OCI-LY7 (cell line): ENCODE measurements around the gene UMAD1. TPM values are rescaled to one million over a fixed set of nuclear protein-coding genes. Genes with fewer than 3 reads are reported as not detected.

Source experiments
- BruUV-seq: library from RNA; stranded (reverse); fragments of 400-500 nt; replicated peaks from 2 replicates; lab custom pipeline; 2021; lab: Mats Ljungman, UMichigan
- CTCF ChIA-PET: fragments of 300-600 bp; sonication (Branson Sonifier 250); formaldehyde crosslinking; loops from one replicate; lab custom pipeline; 2022; ENCODE audit warnings: antibody characterized with exemption; ENCODE audit not compliant: unreplicated experiment; lab: Charles Lee
- POLR2A ChIA-PET: fragments of 300-600 bp; sonication (Branson Sonifier 250); formaldehyde crosslinking; loops from one replicate; lab custom pipeline; 2022; ENCODE audit warnings: antibody characterized with exemption; lab: Charles Lee
- DNase-seq: peaks from one replicate; pipeline ENCODE4 v3.0.0-alpha.2; 2015; ENCODE audit warnings: low spot score
- H2AFZ ChIP-seq: fragments of 200-600 bp; sonication (generic), shearing (Covaris generic); 2 replicates; pipeline ENCODE4 v1.6.1; 2014; ENCODE audit warnings: mild to moderate bottlenecking, antibody characterized with exemption, low read length, moderate library complexity
- H3K27ac ChIP-seq: fragments of 200-600 bp; sonication (generic); 2 replicates; pipeline ENCODE4 v1.5.1; 2014; ENCODE audit warnings: mixed run types, low read depth, mild to moderate bottlenecking, moderate library complexity, low read length, inconsistent platforms; ENCODE audit not compliant: poor library complexity, severe bottlenecking
- H3K36me3 ChIP-seq: fragments of 200-600 bp; sonication (generic); 2 replicates; pipeline ENCODE4 v1.6.1; 2014; ENCODE audit warnings: mild to moderate bottlenecking, antibody characterized with exemption, low read length, moderate library complexity, mixed read lengths; ENCODE audit not compliant: insufficient read depth
- H3K4me1 ChIP-seq: fragments of 200-600 bp; sonication (generic); 2 replicates; pipeline ENCODE4 v1.5.1; 2014; ENCODE audit warnings: mild to moderate bottlenecking, low read length; ENCODE audit not compliant: insufficient read depth, poor library complexity, severe bottlenecking
- H3K4me2 ChIP-seq: fragments of 200-600 bp; sonication (generic); 2 replicates; pipeline ENCODE4 v1.6.1; 2014; ENCODE audit warnings: mild to moderate bottlenecking, low read length
- H3K4me3 ChIP-seq: fragments of 200-600 bp; sonication (generic); 2 replicates; pipeline ENCODE4 v1.5.1; 2014; ENCODE audit warnings: mild to moderate bottlenecking, low read depth, low read length; ENCODE audit not compliant: poor library complexity, severe bottlenecking
- H3K79me2 ChIP-seq: fragments of 200-600 bp; sonication (generic); 2 replicates; pipeline ENCODE4 v1.6.1; 2016; ENCODE audit warnings: low read depth, mild to moderate bottlenecking, low read length, moderate library complexity, mixed read lengths; ENCODE audit not compliant: insufficient read depth
- H3K9me2 ChIP-seq: fragments of 200-600 bp; sonication (generic); 2 replicates; pipeline ENCODE4 v1.6.1; 2016; ENCODE audit warnings: mild to moderate bottlenecking, low read length, mixed read lengths; ENCODE audit not compliant: insufficient read depth
- H3K9me3 ChIP-seq: fragments of 200-600 bp; sonication (generic); 2 replicates; pipeline ENCODE4 v1.6.1; 2014; ENCODE audit warnings: mild to moderate bottlenecking, mixed run types, low read length, mixed read lengths
- H4K20me1 ChIP-seq: fragments of 200-600 bp; sonication (generic); 2 replicates; pipeline ENCODE4 v1.6.1; 2014; ENCODE audit warnings: mild to moderate bottlenecking, antibody characterized with exemption, low read length, moderate library complexity, mixed read lengths; ENCODE audit not compliant: insufficient read depth
- CTCF ChIP-seq: fragments of 200-600 bp; sonication (generic); conservative IDR thresholded peaks from 2 replicates; pipeline ENCODE4 v1.5.1; 2014; ENCODE audit warnings: mild to moderate bottlenecking, antibody characterized with exemption, low read length, moderate library complexity, mixed read lengths
- EZH2phosphoT487 ChIP-seq: fragments of 200-600 bp; sonication (generic); IDR thresholded peaks from 2 replicates; pipeline ENCODE4 v1.6.1; 2018; ENCODE audit warnings: low read depth, borderline replicate concordance, mild to moderate bottlenecking, mixed run types, antibody characterized with exemption, low read length, moderate library complexity, mixed read lengths
- intact Hi-C: fragments of 100-400 bp; cut with micrococcal nuclease; formaldehyde crosslinking; loops from one replicate; pipeline ENCODE4 v1.10.0; 2022; ENCODE audit not compliant: unreplicated experiment
- total RNA-seq, 2 experiments: library from RNA; depleted of rRNA in 1 of 2; stranded (reverse); fragments of >200 nt in 1 of 2; shearing (Covaris generic) in 1 of 2; gene quantifications; 2 replicates each; pipeline ENCODE4 v1.2.3, GENCODE V29; 2014 to 2022

Gene UMAD1
- total RNA-seq, 2 experiments from 2014 or later: 8.7 to 15.2 TPM

DNA sequence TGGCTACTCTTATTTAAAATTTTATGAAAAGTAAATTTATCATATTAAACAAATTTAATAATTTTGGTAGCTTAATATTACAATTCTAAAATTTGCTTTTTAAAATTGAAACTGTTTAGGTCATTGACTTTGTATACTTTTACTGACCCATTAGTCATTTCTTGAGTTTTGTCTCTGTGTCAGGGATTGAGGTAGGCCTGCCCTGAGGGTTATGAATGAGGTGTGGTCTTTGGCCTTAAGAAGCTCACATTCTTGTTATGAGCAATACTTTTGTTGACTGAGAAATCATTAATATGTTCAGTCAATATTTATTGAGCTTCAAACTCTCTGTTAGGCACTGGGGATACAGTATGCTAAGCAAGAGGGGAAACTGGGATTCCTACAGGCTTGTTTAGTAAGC is 124.9 kb downstream of the UMAD1 start:
- H3K27ac ChIP-seq: no peak overlapping the region
- ChIA-PET CTCF (no interaction called here), POLR2A (interaction anchor here (0.6 to 3.3 kb wide), 13 partner anchors 8 to 446 kb away, joined by 3 to 27 read pairs (median 3); no protein-coding TSS in a partner anchor)
- peaks cover 17% of the 10 kb centered on the region for H3K4me1 ChIP-seq
- H3K79me2 ChIP-seq: no peaks in the 10 kb centered on the region
- H3K9me3 ChIP-seq: no peaks in the 10 kb centered on the region
- H3K4me2 ChIP-seq: no peak overlapping the region
- H2AFZ ChIP-seq: no peak overlapping the region
- H3K9me2 ChIP-seq: no peaks in the 10 kb centered on the region
- H3K36me3 ChIP-seq: no peaks in the 10 kb centered on the region
- no TSS peak for BruUV-seq
- intact Hi-C loops: no loop called here
- no peak overlapping the region for H3K4me3 ChIP-seq
- TF ChIP-seq CTCF: no peak
- no peak for TF ChIP-seq EZH2phosphoT487
- H4K20me1 ChIP-seq: no peaks in the 10 kb centered on the region
- no peak for DNase-seq

DNA sequence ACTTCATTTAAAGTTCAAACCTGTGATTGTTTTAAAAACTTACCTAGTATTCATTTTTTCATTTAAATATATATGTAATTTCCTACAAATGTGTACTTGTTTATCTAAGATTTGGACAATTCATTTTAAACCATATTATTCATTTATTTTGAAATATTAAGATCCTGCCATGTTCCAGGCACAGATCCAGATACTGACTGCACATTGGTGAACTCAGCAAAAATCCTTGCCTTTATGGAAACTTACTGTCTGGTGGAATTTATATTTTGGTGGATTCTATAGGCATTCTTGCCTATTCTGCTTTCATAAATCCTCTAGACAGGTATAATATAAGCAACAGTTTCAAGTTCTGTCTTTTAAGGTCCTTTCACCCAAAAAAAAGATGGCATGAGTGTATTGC is 126.1 kb downstream of the UMAD1 start:
- H3K27ac ChIP-seq: no peak overlapping the region
- H3K4me3 ChIP-seq: no peak overlapping the region
- BruUV-seq: no TSS peak
- H3K4me2 ChIP-seq: no peak overlapping the region
- H3K4me1 ChIP-seq: peaks cover 11% of the 10 kb centered on the region
- no peaks in the 10 kb centered on the region for H3K79me2 ChIP-seq
- POLR2A ChIA-PET: interaction anchor here (0.7 to 1.5 kb wide), 5 partner anchors 21 to 195 kb away, joined by 3 to 4 read pairs (median 3); no protein-coding TSS in a partner anchor
- DNase-seq: no peak
- CTCF ChIA-PET: interaction anchor here (0.6 kb wide), 1 partner anchor 381 kb away, joined by 4 read pairs; no protein-coding TSS in a partner anchor
- no peaks in the 10 kb centered on the region for H3K36me3 ChIP-seq
- H2AFZ ChIP-seq: no peak overlapping the region
- TF ChIP-seq CTCF (no peak), EZH2phosphoT487 (no peak)
- no peaks in the 10 kb centered on the region for H3K9me2 ChIP-seq
- intact Hi-C loops: no loop called here
- H4K20me1 ChIP-seq: no peaks in the 10 kb centered on the region
- H3K9me3 ChIP-seq: no peaks in the 10 kb centered on the region

DNA sequence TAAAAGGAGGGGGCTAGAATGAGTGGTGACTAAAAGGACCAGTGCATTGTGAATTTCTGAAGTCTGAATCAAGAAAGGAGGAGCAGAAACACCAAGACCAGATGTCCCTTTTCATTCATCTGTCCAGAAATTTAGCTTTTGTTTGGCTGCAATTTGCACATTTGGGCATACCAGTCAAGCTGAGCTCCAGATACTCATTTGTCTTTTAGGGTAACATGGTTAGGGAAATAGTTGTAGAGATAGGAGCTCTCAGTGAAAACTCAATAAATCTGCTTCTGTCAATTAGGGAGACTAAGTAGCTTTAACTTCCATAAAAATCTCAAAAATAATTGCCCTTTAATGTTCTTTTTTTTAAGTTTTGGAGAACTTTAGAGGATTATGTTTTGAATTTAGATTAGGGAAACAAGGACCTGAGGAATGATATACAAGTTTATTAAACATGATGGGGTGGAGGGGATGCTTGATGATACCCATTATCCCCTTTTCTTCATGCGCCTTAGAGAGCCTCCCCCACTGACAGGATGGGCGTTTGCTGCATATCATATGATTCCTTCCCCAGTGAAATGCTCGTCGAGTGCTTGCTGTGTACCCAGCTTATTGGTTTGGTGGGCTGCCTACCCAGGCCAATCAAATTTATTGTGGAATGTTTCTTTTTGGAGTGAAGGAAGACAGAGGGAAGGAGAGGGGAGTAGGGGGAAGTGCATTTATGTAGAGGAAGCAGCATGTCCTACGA is 128.6 kb downstream of the UMAD1 start:
- POLR2A ChIA-PET: interaction anchor here (0.6 to 1.3 kb wide), 7 partner anchors 29 to 498 kb away, joined by 3 to 5 read pairs (median 3); no protein-coding TSS in a partner anchor
- H3K36me3 ChIP-seq: no peaks in the 10 kb centered on the region
- H4K20me1 ChIP-seq: no peaks in the 10 kb centered on the region
- no peaks in the 10 kb centered on the region for H3K79me2 ChIP-seq
- no peak overlapping the region for H3K27ac ChIP-seq
- CTCF ChIA-PET: no interaction called here
- H3K4me2 ChIP-seq: no peak overlapping the region
- no peak for DNase-seq
- H3K9me3 ChIP-seq: no peaks in the 10 kb centered on the region
- intact Hi-C loops: no loop called here
- no TSS peak for BruUV-seq
- H3K4me1 ChIP-seq: peaks cover 23% of the 10 kb centered on the region
- TF ChIP-seq EZH2phosphoT487 (no peak), CTCF (no peak)
- H3K4me3 ChIP-seq: no peak overlapping the region
- no peak overlapping the region for H2AFZ ChIP-seq
- no peaks in the 10 kb centered on the region for H3K9me2 ChIP-seq
